GM10248 (cell line): Measurements from ENCODE around the gene KLRB1.
"Not testable (repeated sequence)": the region's sequence is repeated elsewhere in the genome, so short reads cannot be mapped to it uniquely, and the experiment has no call there.

ENCODE experiments used
- CTCF ChIA-PET: fragments of 300-600 bp; sonication (Branson Sonifier 250); formaldehyde crosslinking; extraction: SDS; loops from one replicate; lab custom pipeline; 2021; ENCODE audit warnings: antibody characterized with exemption; lab: Yijun Ruan, JAX
- POLR2A ChIA-PET: fragments of 350-650 bp; sonication (Branson Sonifier 250); formaldehyde crosslinking; extraction: SDS; loops from one replicate; lab custom pipeline; 2020; ENCODE audit warnings: antibody characterized with exemption; lab: Yijun Ruan, JAX
- DNase-seq: peaks from one replicate; pipeline ENCODE4 v3.0.0; 2012; ENCODE audit errors: extremely low spot score
- TF ChIP-seq, protein P1 (sequence below): IDR thresholded peaks from 2 replicates; pipeline ENCODE4 v1.5.1; 2012; ENCODE audit warnings: mild to moderate bottlenecking, low read depth; ENCODE audit errors: extremely low read depth, missing control alignments, control extremely low read depth

KLRB1 gene

DNA sequence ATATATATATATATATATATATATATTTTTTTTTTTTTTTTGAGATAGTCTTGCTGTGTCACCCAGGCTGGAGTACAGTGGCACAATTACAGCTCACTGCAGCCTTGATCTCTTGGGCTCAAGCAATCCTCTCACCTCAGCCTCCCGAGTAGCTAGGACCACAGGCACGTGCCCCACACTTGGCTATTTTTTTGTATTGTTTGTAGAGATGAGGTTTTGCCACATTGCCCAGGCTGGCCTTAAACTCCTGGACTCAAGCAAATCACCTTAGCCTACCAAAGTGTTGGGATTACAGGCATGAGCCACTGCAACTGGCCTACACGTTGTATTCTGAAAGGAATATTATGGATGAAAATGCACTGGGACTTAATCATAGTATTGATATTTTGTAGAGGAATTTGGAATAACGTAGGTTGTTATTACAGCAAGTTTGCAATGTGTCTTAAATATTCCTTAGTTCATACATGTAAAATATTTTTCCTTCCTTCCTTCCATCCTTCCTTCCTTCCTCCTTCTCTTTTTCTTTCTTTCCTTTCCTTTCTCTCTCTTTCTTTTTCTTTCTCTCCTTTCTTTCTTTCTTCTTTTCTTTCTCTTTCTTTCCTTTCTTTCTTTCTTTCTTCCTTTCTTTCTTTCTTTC lies 862 bp downstream of the KLRB1 start:
- ChIA-PET POLR2A (no interaction called here), CTCF (no interaction called here)
- TF ChIP-seq, protein P1, sequence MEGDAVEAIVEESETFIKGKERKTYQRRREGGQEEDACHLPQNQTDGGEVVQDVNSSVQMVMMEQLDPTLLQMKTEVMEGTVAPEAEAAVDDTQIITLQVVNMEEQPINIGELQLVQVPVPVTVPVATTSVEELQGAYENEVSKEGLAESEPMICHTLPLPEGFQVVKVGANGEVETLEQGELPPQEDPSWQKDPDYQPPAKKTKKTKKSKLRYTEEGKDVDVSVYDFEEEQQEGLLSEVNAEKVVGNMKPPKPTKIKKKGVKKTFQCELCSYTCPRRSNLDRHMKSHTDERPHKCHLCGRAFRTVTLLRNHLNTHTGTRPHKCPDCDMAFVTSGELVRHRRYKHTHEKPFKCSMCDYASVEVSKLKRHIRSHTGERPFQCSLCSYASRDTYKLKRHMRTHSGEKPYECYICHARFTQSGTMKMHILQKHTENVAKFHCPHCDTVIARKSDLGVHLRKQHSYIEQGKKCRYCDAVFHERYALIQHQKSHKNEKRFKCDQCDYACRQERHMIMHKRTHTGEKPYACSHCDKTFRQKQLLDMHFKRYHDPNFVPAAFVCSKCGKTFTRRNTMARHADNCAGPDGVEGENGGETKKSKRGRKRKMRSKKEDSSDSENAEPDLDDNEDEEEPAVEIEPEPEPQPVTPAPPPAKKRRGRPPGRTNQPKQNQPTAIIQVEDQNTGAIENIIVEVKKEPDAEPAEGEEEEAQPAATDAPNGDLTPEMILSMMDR, result no peak
- no peak for DNase-seq

DNA sequence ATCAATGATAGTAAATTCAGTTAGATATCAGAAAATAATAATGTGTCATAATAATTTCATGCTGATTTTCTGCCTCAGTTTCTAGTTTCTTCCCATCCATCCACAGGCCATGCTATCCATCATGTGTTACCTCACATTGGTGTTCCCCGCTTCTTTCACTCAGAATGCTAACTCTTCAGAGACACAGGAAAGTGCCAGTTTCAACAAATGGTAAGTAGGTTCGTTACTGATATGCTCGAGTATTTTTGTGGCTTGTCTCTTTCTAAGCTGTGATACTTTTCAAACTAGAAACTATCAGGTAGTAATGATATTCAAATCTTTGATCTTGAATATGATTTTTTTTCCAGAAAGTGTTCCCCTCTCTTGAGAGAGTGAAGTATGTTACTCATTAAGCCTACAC lies 1.5 kb downstream of the KLRB1 start:
- POLR2A ChIA-PET, result no interaction called here
- TF ChIP-seq, protein P1, result no peak
- CTCF ChIA-PET, result no interaction called here
- DNase-seq, result no peak

DNA sequence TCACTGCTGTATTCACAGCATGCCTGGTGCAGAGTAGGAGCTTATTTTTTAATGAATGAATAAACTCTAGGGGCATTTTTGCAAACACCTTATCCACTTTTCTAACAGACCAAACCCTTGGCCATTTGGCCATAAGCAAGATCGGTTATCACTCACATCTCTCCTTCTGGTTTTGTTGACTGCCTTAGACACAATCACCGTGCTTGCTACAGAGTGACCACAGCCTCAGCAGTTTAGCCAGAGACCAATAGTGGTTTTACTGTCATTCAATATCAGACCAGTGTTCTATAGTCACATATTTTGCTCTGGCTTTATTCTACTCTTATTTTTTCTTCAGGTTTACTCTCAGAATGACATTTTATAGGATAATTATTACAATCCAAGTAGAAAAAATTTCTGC lies 2.2 kb downstream of the KLRB1 start:
- DNase-seq, result no peak
- CTCF ChIA-PET, result no interaction called here
- TF ChIP-seq, protein P1, result no peak
- POLR2A ChIA-PET, result no interaction called here

DNA sequence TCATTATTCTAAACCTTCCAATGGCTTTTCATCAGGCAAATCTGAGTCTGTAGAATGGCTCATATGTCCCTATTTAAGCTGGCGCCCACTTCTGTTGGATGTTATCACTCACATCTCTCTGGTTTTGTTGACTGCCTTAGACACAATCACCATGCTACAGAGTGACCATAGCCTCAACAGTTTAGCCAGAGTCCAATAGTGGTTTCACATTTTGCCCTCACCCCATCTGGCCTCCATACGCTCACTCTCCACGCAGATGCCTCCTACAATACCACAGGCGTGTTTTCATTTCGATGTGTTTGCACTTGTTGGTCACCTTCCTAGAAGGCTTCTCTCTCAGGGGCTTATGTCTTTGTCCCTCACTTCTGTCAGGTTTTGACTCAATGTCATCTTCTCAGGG lies 3.4 kb downstream of the KLRB1 start:
- ChIA-PET POLR2A (no interaction called here), CTCF (no interaction called here)
- TF ChIP-seq, protein P1, result no peak
- no peak for DNase-seq

DNA sequence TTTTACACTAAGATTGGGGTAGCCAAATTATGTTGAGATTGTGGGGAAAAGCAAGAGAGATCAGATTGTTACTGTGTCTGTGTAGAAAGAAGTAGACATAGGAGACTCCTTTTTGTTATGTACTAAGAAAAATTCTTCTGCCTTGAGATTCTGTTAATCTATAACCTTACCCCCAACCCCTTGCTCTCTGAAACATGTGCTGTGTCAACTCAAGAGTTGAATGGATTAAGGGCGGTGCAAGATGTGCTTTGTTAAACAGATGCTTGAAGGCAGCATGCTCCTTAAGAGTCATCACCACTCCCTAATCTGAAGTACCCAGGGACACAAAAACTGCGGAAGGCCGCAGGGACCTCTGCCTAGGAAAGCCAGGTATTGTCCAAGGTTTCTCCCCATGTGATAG lies 7.3 kb downstream of the KLRB1 start:
- CTCF ChIA-PET, POLR2A ChIA-PET, DNase-seq: not testable (repeated sequence)

DNA sequence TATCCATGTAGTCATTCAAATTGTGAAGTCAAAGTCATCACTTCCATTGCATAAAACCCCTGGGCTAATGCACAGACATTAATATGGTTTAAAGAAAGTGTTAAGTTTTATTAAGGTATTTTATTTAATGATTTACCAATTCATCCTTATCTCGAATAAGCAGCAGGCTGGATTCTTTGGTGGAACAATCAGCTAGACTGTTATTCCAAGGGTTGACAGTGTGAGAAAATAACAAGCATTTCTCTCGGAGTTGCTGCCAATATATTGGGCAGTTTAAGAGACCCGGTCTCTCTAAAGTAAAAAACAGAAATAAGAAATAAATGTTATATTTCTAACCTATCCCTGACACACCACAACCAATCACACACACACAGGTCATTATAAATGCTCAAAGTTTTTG lies 9.4 kb downstream of the KLRB1 start:
- ChIA-PET CTCF (no interaction called here), POLR2A (no interaction called here)
- TF ChIP-seq, protein P1, result no peak
- no peak for DNase-seq

DNA sequence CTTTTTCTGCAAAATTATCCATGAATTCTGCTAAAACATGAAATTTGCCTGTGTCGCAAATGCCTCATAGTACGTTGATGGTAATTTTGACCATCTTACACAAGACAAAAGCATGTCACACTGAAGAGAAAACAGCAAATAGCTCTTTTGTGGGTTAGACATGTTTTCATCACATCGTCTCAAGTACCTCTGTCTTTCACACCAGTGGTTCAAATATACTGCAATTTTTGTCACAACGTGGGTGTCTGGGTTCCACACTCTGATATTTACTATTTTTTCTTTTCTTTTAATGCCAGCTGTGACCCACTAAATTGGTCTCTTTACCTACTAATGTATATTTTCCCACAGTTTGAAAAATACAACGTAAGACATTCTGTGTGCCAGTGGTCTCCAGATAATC lies 10.4 kb downstream of the KLRB1 start:
- POLR2A ChIA-PET, result no interaction called here
- no peak for DNase-seq
- TF ChIP-seq, protein P1, result no peak
- CTCF ChIA-PET, result no interaction called here
